Vagina (tissue), 2 donors: ENCODE data around the gene ATRN. TPM values are rescaled to one million over a fixed set of nuclear protein-coding genes. Genes with fewer than 3 reads are reported as not detected.

Source experiments
- DNase-seq, 2 donors: peaks; one replicate each; pipeline ENCODE4 v3.0.0-alpha.2; 2017; ENCODE audit errors: extremely low spot score in 2 of 2
- H3K27ac ChIP-seq: fragments of 200-600 bp; sonication (generic); one replicate; pipeline ENCODE4 v1.5.1; 2019
- H3K27me3 ChIP-seq: fragments of 200-600 bp; sonication (generic); one replicate; pipeline ENCODE4 v1.5.1; 2019
- H3K36me3 ChIP-seq, 2 donors: fragments of 200-600 bp; sonication (generic); one replicate each; pipeline ENCODE4 v1.5.1; 2017 to 2019
- H3K4me1 ChIP-seq: fragments of 200-600 bp; sonication (generic); one replicate; pipeline ENCODE4 v1.5.1; 2019
- H3K4me3 ChIP-seq, 2 donors: fragments of 200-600 bp; sonication (generic); 1 replicate in 1 of 2; 2 replicates in 1 of 2; pipeline ENCODE4 v1.5.1; 2016 to 2019
- H3K9me3 ChIP-seq: fragments of 200-600 bp; sonication (generic); one replicate; pipeline ENCODE4 v1.5.1; 2019
- POLR2A ChIP-seq, 2 donors: fragments of 450-650 bp; IDR thresholded peaks; one replicate each; pipeline ENCODE4 v1.6.1; 2017; ENCODE audit warnings: antibody characterized with exemption in 2 of 2, mild to moderate bottlenecking in 2 of 2, moderate library complexity in 2 of 2
- POLR2AphosphoS5 ChIP-seq, 2 donors: sonication (generic); formaldehyde crosslinking; IDR thresholded peaks; one replicate each; pipeline ENCODE4 v1.9.0; 2017; ENCODE audit warnings: antibody characterized with exemption in 2 of 2, mild to moderate bottlenecking in 2 of 2, low read depth in 1 of 2; ENCODE audit not compliant: insufficient read depth in 1 of 2
- intact Hi-C: fragments of 100-400 bp; cut with DNase I; formaldehyde crosslinking; loops from one replicate; pipeline ENCODE4 v1.15.1; 2023
- total RNA-seq: library from RNA; depleted of rRNA; stranded (reverse); fragments of >200 nt; gene quantifications from one replicate; pipeline ENCODE4 v1.2.3, GENCODE V29; 2016
- TF ChIP-seq, protein P1 (sequence below), 3 experiments: fragments of 450-650 bp in 2 of 3; fragments of 200-600 bp in 1 of 3; sonication (generic) in 1 of 3; IDR thresholded peaks; one replicate each; pipeline ENCODE4 v1.5.1; 2017 to 2019; ENCODE audit warnings: antibody characterized with exemption in 3 of 3, mild to moderate bottlenecking in 2 of 3, moderate library complexity in 2 of 3

Gene ATRN
- total RNA-seq, 1 donor from 2014 or later = 22.8 TPM

DNA sequence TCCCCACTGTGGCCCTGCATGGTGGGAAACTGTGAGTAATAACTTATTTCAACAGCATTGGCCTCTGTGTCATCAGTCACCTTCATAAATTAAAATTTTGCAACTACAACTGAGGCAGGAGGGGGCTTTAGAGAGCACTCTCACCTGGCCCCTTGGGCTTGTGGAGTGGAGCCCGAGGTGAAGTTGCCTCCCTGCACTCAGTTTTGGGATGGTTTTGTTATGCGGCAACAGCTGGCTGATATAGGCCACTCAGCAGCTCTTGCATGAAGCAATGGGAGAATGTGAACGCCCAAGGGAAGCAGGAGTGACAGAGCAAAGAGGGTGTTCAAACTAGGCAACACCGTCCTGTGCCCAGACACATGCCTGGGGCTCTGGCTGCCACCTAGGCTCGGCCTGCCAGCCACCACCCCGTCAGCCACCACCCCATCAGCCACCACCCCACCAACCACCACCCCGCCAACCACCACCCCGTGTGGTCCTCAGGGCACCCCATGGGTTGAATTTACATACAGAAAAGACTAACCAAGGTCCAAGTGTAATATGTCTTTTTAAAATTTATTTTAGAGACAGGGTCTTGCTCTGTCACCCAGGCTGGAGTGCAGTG lies 196.7 kb downstream of the ATRN start:
- no peak overlapping the region for H3K4me3 ChIP-seq
- no peaks in the 10 kb centered on the region for H3K9me3 ChIP-seq
- no peak for DNase-seq
- TF ChIP-seq, protein P1, sequence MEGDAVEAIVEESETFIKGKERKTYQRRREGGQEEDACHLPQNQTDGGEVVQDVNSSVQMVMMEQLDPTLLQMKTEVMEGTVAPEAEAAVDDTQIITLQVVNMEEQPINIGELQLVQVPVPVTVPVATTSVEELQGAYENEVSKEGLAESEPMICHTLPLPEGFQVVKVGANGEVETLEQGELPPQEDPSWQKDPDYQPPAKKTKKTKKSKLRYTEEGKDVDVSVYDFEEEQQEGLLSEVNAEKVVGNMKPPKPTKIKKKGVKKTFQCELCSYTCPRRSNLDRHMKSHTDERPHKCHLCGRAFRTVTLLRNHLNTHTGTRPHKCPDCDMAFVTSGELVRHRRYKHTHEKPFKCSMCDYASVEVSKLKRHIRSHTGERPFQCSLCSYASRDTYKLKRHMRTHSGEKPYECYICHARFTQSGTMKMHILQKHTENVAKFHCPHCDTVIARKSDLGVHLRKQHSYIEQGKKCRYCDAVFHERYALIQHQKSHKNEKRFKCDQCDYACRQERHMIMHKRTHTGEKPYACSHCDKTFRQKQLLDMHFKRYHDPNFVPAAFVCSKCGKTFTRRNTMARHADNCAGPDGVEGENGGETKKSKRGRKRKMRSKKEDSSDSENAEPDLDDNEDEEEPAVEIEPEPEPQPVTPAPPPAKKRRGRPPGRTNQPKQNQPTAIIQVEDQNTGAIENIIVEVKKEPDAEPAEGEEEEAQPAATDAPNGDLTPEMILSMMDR (IDR thresholded peaks at IDR 0.05) = no peak
- TF ChIP-seq POLR2A (IDR thresholded peaks at IDR 0.05) = no peak
- no peak for TF ChIP-seq POLR2AphosphoS5 (IDR thresholded peaks at IDR 0.05; ENCODE audit: insufficient read depth in 1 of 2, low read depth in 1 of 2)
- peaks cover 0 to 11% of the 10 kb centered on the region in 2 donors for H3K36me3 ChIP-seq
- no peaks in the 10 kb centered on the region for H3K27me3 ChIP-seq
- intact Hi-C loops = no loop called here
- peaks cover 15% of the 10 kb centered on the region for H3K4me1 ChIP-seq
- H3K27ac ChIP-seq = no peak overlapping the region

- DNase-seq = no peak
- Histone ChIP-seq H3K36me3 (peaks cover 0 to 11% of the 10 kb centered on the region in 2 donors), H3K27ac (no peak overlapping the region), H3K4me1 (peaks cover 19% of the 10 kb centered on the region), H3K27me3 (no peaks in the 10 kb centered on the region), H3K9me3 (no peaks in the 10 kb centered on the region), H3K4me3 (no peak overlapping the region)
- intact Hi-C loops = no loop called here
- TF ChIP-seq POLR2AphosphoS5 (IDR thresholded peaks at IDR 0.05; ENCODE audit: insufficient read depth in 1 of 2, low read depth in 1 of 2) = no peak
- no peak for TF ChIP-seq POLR2A (IDR thresholded peaks at IDR 0.05)
- TF ChIP-seq, protein P1 (IDR thresholded peaks at IDR 0.05) = no peak
Measured at GRCh38 chr20:3669710-3670367, 199.0 kb downstream of the ATRN start.

DNA sequence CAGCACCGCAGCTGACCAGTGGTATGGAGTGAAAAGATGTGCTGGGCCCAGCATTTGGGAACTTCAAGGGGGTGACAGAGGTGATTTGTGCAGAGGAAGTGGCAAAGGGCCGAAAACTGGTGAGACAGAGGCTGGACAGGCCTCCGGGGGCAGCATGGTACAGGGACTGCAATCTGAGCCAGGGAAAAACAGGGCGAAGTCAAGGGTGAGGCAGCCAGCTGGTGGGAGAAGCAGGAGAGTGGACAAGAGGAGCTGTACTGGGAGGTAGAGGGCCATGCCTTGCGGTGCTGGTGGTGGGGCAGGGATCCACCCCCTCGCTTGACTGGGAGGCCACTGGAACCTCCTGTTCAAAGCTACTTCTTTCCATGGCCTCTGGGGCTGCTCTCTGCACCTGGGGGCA lies 199.7 kb downstream of the ATRN start:
- TF ChIP-seq, protein P1 (IDR thresholded peaks at IDR 0.05) = no peak
- TF ChIP-seq POLR2AphosphoS5 (IDR thresholded peaks at IDR 0.05; ENCODE audit: insufficient read depth in 1 of 2, low read depth in 1 of 2) (no peak), POLR2A (IDR thresholded peaks at IDR 0.05) (no peak)
- H3K27me3 ChIP-seq = no peaks in the 10 kb centered on the region
- intact Hi-C loops = no loop called here
- no peaks in the 10 kb centered on the region for H3K9me3 ChIP-seq
- H3K4me1 ChIP-seq = peaks cover 22% of the 10 kb centered on the region
- H3K36me3 ChIP-seq = peaks cover 0 to 11% of the 10 kb centered on the region in 2 donors
- H3K27ac ChIP-seq = no peak overlapping the region
- H3K4me3 ChIP-seq = no peak overlapping the region
- DNase-seq = no peak

DNA sequence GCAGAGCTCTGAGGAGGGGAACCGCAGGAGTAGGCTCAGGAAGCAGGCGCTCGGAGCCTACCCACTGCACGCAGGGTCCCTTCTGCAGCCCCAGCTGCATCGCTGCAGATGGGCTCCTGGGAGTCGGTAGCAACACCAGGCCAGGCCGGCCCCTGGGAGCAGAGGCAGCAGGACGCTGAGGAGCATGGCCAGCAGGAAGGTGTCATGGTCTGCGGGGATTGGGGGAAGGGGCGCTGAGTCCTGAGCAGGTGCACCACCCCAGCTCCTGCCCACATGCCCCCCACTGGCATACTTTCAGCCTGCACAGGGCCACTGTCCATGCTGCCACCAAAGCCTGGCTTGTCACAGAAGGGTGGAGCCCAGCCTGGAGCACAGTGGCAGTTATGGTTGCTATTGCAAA lies 200.1 kb downstream of the ATRN start:
- H3K36me3 ChIP-seq = peaks cover 0 to 11% of the 10 kb centered on the region in 2 donors
- no peak overlapping the region for H3K4me3 ChIP-seq
- TF ChIP-seq, protein P1 (IDR thresholded peaks at IDR 0.05) = no peak
- TF ChIP-seq POLR2AphosphoS5 (IDR thresholded peaks at IDR 0.05; ENCODE audit: insufficient read depth in 1 of 2, low read depth in 1 of 2) (no peak), POLR2A (IDR thresholded peaks at IDR 0.05) (no peak)
- intact Hi-C loops = no loop called here
- no peak for DNase-seq
- H3K9me3 ChIP-seq = no peaks in the 10 kb centered on the region
- no peaks in the 10 kb centered on the region for H3K27me3 ChIP-seq
- peaks cover 22% of the 10 kb centered on the region for H3K4me1 ChIP-seq
- no peak overlapping the region for H3K27ac ChIP-seq

DNA sequence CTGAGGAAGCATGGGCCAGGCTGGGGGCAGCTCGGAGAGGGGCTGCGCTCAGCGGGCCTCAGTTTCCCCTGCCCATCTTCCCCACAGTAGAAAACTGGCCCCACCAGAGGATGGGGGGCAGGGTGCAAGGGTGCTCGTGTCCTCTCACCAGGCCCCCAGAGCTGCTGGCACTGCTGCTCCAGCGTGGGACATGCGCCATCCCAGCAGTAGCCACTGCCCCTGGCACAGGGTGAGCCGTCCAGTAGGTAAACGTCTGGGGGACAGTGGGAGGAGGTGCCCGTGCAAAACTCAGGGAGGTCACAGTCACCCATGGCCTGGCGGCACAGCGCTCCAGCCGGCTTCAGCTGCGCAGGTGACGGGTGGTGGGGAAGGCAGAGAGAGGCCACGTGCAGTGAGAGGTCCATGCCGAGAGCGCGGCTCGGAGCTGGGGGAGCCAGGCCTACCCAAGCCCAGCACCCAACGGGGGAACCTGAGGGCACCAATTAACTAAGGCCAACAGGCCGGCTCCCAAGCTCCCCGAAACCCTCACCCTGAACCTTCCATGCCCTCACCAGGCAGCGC lies 201.2 kb downstream of the ATRN start:
- H3K36me3 ChIP-seq = peaks cover 0 to 11% of the 10 kb centered on the region in 2 donors
- no peaks in the 10 kb centered on the region for H3K9me3 ChIP-seq
- peaks cover 23% of the 10 kb centered on the region for H3K4me1 ChIP-seq
- H3K4me3 ChIP-seq = no peak overlapping the region
- H3K27me3 ChIP-seq = no peaks in the 10 kb centered on the region
- H3K27ac ChIP-seq = no peak overlapping the region
- intact Hi-C loops = no loop called here
- TF ChIP-seq, protein P1 (IDR thresholded peaks at IDR 0.05) = no peak
- TF ChIP-seq POLR2AphosphoS5 (IDR thresholded peaks at IDR 0.05; ENCODE audit: insufficient read depth in 1 of 2, low read depth in 1 of 2) (no peak), POLR2A (IDR thresholded peaks at IDR 0.05) (no peak)
- DNase-seq = no peak
